H9 (cell line): ENCODE data around the gene LYRM1. TPM values are rescaled to one million over a fixed set of nuclear protein-coding genes. Genes with fewer than 3 reads are reported as not detected.

Experiments
- DNase-seq: peaks from one replicate; pipeline ENCODE4 v3.0.0-alpha.2; 2017
- H2AFZ ChIP-seq: one replicate; pipeline ENCODE4 v1.6.1; 2013; ENCODE audit warnings: mild to moderate bottlenecking, low read length, control low read depth, moderate library complexity
- H2AK5ac ChIP-seq: 2 replicates; pipeline ENCODE4 v1.6.1; 2013; ENCODE audit warnings: low read length, control low read depth, mixed read lengths; ENCODE audit not compliant: insufficient read length
- H2BK120ac ChIP-seq: one replicate; pipeline ENCODE4 v1.6.1; 2013; ENCODE audit warnings: low read depth, mild to moderate bottlenecking, low read length, control low read depth, inconsistent platforms; ENCODE audit not compliant: poor library complexity, severe bottlenecking
- H2BK12ac ChIP-seq: 2 replicates; pipeline ENCODE4 v1.6.1; 2013; ENCODE audit warnings: low read length, control low read depth, mixed read lengths, low read depth; ENCODE audit not compliant: insufficient read length
- H2BK15ac ChIP-seq: 2 replicates; pipeline ENCODE4 v1.6.1; 2013; ENCODE audit warnings: low read depth, low read length, control low read depth
- H2BK20ac ChIP-seq: one replicate; pipeline ENCODE4 v1.6.1; 2013; ENCODE audit warnings: low read depth, mild to moderate bottlenecking, low read length, control low read depth, inconsistent platforms; ENCODE audit not compliant: poor library complexity, severe bottlenecking
- H2BK5ac ChIP-seq: 2 replicates; pipeline ENCODE4 v1.6.1; 2013; ENCODE audit warnings: low read length, control low read depth, mixed read lengths; ENCODE audit not compliant: insufficient read length
- H3K14ac ChIP-seq: 2 replicates; pipeline ENCODE4 v1.6.1; 2013; ENCODE audit warnings: low read length, control low read depth; ENCODE audit not compliant: insufficient read depth
- H3K18ac ChIP-seq: 2 replicates; pipeline ENCODE4 v1.6.1; 2013; ENCODE audit warnings: low read depth, mild to moderate bottlenecking, mixed read lengths, low read length, control low read depth; ENCODE audit not compliant: insufficient read length
- H3K23ac ChIP-seq: 2 replicates; pipeline ENCODE4 v1.6.1; 2013; ENCODE audit warnings: low read length, control low read depth, mixed read lengths, low read depth; ENCODE audit not compliant: insufficient read length
- H3K23me2 ChIP-seq: 2 replicates; pipeline ENCODE4 v1.6.1; 2013; ENCODE audit warnings: low read depth, mild to moderate bottlenecking, mixed read lengths, low read length, control low read depth; ENCODE audit not compliant: insufficient read length, poor library complexity, severe bottlenecking
- H3K27ac ChIP-seq: 2 replicates; pipeline ENCODE4 v1.5.1; 2013; ENCODE audit warnings: low read length, control low read depth, mixed read lengths, low read depth; ENCODE audit not compliant: insufficient read length
- H3K27me3 ChIP-seq: 2 replicates; pipeline ENCODE4 v1.6.1; 2013; ENCODE audit warnings: low read length, control low read depth, inconsistent platforms; ENCODE audit not compliant: insufficient read depth
- H3K4ac ChIP-seq: 2 replicates; pipeline ENCODE4 v1.6.1; 2013; ENCODE audit warnings: low read depth, mild to moderate bottlenecking, control low read depth, inconsistent platforms, low read length, moderate library complexity
- H3K4me1 ChIP-seq: 2 replicates; pipeline ENCODE4 v1.6.1; 2013; ENCODE audit warnings: low read length, control low read depth, inconsistent platforms; ENCODE audit not compliant: insufficient read depth
- H3K4me2 ChIP-seq: 2 replicates; pipeline ENCODE4 v1.6.1; 2013; ENCODE audit warnings: low read length, control low read depth, mixed read lengths; ENCODE audit not compliant: insufficient read length, insufficient read depth
- H3K56ac ChIP-seq: 2 replicates; pipeline ENCODE4 v1.6.1; 2013; ENCODE audit warnings: low read depth, mild to moderate bottlenecking, mixed read lengths, low read length, control low read depth; ENCODE audit not compliant: insufficient read length
- H3K79me1 ChIP-seq: 2 replicates; pipeline ENCODE4 v1.6.1; 2013; ENCODE audit warnings: low read depth, mild to moderate bottlenecking, moderate library complexity, low read length, control low read depth, inconsistent platforms; ENCODE audit not compliant: insufficient read depth, poor library complexity, severe bottlenecking
- H3K79me2 ChIP-seq: 2 replicates; pipeline ENCODE4 v1.6.1; 2013; ENCODE audit warnings: low read length, control low read depth, inconsistent platforms; ENCODE audit not compliant: insufficient read depth
- H3K9ac ChIP-seq: 2 replicates; pipeline ENCODE4 v1.6.1; 2013; ENCODE audit warnings: low read length, control low read depth, mixed read lengths; ENCODE audit not compliant: insufficient read length; ENCODE audit errors: extremely low read depth
- H3K9me3 ChIP-seq: one replicate; pipeline ENCODE4 v1.6.1; 2013; ENCODE audit warnings: low read depth, low read length, inconsistent platforms; ENCODE audit not compliant: control insufficient read depth
- H3T11ph ChIP-seq: one replicate; pipeline ENCODE4 v1.6.1; 2013; ENCODE audit warnings: mild to moderate bottlenecking, low read length, control low read depth, inconsistent platforms
- H4K20me1 ChIP-seq: one replicate; pipeline ENCODE4 v1.6.1; 2013; ENCODE audit not compliant: control insufficient read depth, insufficient read length, insufficient read depth
- H4K5ac ChIP-seq: 2 replicates; pipeline ENCODE4 v1.6.1; 2013; ENCODE audit warnings: low read depth, mild to moderate bottlenecking, mixed read lengths, low read length, control low read depth; ENCODE audit not compliant: insufficient read length
- H4K8ac ChIP-seq: replicated peaks from 2 replicates; pipeline ENCODE4 v1.6.1; 2013; ENCODE audit warnings: low read length, control low read depth, mixed read lengths, low read depth; ENCODE audit not compliant: insufficient read length
- H4K91ac ChIP-seq: 2 replicates; pipeline ENCODE4 v1.6.1; 2013; ENCODE audit warnings: low read depth, mild to moderate bottlenecking, moderate library complexity, mixed read lengths, low read length, control low read depth; ENCODE audit not compliant: insufficient read length
- H3K27ac Mint-ChIP-seq, 3 experiments: 2 replicates in 2 of 3; 3 replicates in 1 of 3; pipeline ENCODE4 v1.8.0; 2020 to 2021; ENCODE audit warnings: mixed read lengths in 3 of 3, mild to moderate bottlenecking in 1 of 3, moderate library complexity in 1 of 3
- H3K27me3 Mint-ChIP-seq: 2 replicates; pipeline ENCODE4 v1.8.0; 2021; ENCODE audit warnings: low read depth, mild to moderate bottlenecking, moderate library complexity, mixed read lengths
- H3K36me3 Mint-ChIP-seq, 3 experiments: 2 replicates in 2 of 3; 3 replicates in 1 of 3; pipeline ENCODE4 v1.8.0; 2020 to 2021; ENCODE audit warnings: low read depth in 3 of 3, mixed read lengths in 3 of 3; ENCODE audit not compliant: insufficient read depth in 1 of 3
- H3K4me1 Mint-ChIP-seq, 2 experiments: 2 replicates each; pipeline ENCODE4 v1.8.0; 2020; ENCODE audit warnings: mixed read lengths in 2 of 2
- H3K4me3 Mint-ChIP-seq, 2 experiments: 2 replicates in 1 of 2; 3 replicates in 1 of 2; pipeline ENCODE4 v1.8.0; 2020 to 2021; ENCODE audit warnings: mild to moderate bottlenecking in 2 of 2, mixed read lengths in 2 of 2, moderate library complexity in 1 of 2
- H3K9me3 Mint-ChIP-seq, 2 experiments: 2 replicates in 1 of 2; 3 replicates in 1 of 2; pipeline ENCODE4 v1.8.0; 2020; ENCODE audit warnings: mild to moderate bottlenecking in 2 of 2, mixed read lengths in 2 of 2, moderate library complexity in 1 of 2
- WGBS: extraction: QIAGEN DNeasy Blood & Tissue Kit; methylation state at CpG from one replicate; pipeline ENCODE4 v1.1.7; 2013; ENCODE audit warnings: missing lambda C conversion rate, low lambda C conversion rate, mixed read lengths; ENCODE audit not compliant: insufficient read length; ENCODE audit errors: extremely low coverage; 5-methylcytosine and 5-hydroxymethylcytosine counted together
- total RNA-seq: library from RNA; stranded (reverse); gene quantifications from 2 replicates; pipeline ENCODE4 v1.2.1, GENCODE V29; 2021
- TF ChIP-seq, protein P1 (sequence below): fragments of 200-600 bp; sonication (generic); conservative IDR thresholded peaks from 3 replicates; pipeline ENCODE4 v1.8.0; 2021; ENCODE audit warnings: antibody characterized with exemption, mild to moderate bottlenecking

The LYRM1 gene
- total RNA-seq, 1 experiment from 2014 or later, result 9.6 TPM

DNA sequence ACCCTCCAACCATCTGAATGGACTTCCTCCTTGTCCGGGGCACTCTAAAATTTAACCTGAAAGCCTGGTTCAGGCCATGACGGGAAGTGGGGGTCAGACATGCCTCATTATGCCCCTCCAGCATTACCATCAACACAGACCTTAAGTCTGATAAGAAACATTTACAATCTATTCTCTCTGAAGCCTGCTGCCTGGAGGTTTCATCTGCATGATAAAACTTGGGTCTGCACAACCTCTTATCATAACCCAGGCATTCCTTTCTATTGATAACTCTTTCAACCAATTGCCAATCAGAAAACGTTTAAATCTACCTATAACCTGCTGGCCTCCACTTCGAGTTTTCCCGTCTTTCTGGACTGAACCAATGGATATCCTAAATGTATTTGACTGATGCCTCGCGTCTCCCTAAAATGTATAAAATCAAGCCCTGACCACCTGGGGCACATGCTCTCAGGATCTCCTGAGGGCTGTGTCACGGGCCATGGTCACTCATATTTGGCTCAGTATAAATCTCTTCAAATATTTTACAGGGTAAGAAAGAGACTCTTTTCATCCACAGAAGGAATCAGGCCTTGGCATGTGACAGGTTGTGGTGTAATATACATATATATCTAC, 45.6 kb downstream of the LYRM1 start:
- Histone ChIP-seq H3K9me3 (no peaks in the 10 kb centered on the region), H3K79me2 (no peaks in the 10 kb centered on the region), H4K20me1 (no peaks in the 10 kb centered on the region), H4K91ac (no peak overlapping the region), H2BK12ac (no peak overlapping the region), H3K23ac (no peak overlapping the region), H3K27ac (no peak overlapping the region), H2BK120ac (no peak overlapping the region), H2BK5ac (no peak overlapping the region), H3K56ac (no peak overlapping the region), H3T11ph (no peak overlapping the region), H3K27me3 (no peaks in the 10 kb centered on the region), H3K4ac (no peak overlapping the region), H3K9ac (no peak overlapping the region), H3K23me2 (no peaks in the 10 kb centered on the region), H2BK15ac (no peak overlapping the region), H2AK5ac (no peak overlapping the region), H4K5ac (no peak overlapping the region), H3K4me1 (no peaks in the 10 kb centered on the region; the same call in 1 of the 2 replicates), H2AFZ (no peak overlapping the region), H4K8ac (no peak overlapping the region), H3K14ac (no peak overlapping the region), H3K4me2 (no peak overlapping the region), H3K79me1 (no peaks in the 10 kb centered on the region), H3K18ac (no peak overlapping the region), H2BK20ac (no peak overlapping the region)
- H3K4me1 Mint-ChIP-seq, result peaks cover 9 to 20% of the 10 kb centered on the region in 2 experiments
- H3K9me3 Mint-ChIP-seq, result no peaks in the 10 kb centered on the region
- peaks cover 3% of the 10 kb centered on the region for H3K27me3 Mint-ChIP-seq
- H3K4me3 Mint-ChIP-seq, result no peak overlapping the region
- peak overlapping the region in 1 of 3 experiments; percentile 71; a peak in 1 of 7 replicates for H3K27ac Mint-ChIP-seq
- WGBS, result no CpG with 5 or more reads among the region's 8 CpGs
- TF ChIP-seq, protein P1, sequence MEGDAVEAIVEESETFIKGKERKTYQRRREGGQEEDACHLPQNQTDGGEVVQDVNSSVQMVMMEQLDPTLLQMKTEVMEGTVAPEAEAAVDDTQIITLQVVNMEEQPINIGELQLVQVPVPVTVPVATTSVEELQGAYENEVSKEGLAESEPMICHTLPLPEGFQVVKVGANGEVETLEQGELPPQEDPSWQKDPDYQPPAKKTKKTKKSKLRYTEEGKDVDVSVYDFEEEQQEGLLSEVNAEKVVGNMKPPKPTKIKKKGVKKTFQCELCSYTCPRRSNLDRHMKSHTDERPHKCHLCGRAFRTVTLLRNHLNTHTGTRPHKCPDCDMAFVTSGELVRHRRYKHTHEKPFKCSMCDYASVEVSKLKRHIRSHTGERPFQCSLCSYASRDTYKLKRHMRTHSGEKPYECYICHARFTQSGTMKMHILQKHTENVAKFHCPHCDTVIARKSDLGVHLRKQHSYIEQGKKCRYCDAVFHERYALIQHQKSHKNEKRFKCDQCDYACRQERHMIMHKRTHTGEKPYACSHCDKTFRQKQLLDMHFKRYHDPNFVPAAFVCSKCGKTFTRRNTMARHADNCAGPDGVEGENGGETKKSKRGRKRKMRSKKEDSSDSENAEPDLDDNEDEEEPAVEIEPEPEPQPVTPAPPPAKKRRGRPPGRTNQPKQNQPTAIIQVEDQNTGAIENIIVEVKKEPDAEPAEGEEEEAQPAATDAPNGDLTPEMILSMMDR, result no peak
- no peak for DNase-seq
- H3K36me3 Mint-ChIP-seq, result no peaks in the 10 kb centered on the region
